GM21786 (cell line): ENCODE results near the gene NFKB1.

Experiments used
- ATAC-seq: cut with Tn5 transposase; IDR thresholded peaks from one replicate; pipeline ENCODE4 v1.9.1; 2021; ENCODE audit not compliant: unreplicated experiment

Gene NFKB1

DNA sequence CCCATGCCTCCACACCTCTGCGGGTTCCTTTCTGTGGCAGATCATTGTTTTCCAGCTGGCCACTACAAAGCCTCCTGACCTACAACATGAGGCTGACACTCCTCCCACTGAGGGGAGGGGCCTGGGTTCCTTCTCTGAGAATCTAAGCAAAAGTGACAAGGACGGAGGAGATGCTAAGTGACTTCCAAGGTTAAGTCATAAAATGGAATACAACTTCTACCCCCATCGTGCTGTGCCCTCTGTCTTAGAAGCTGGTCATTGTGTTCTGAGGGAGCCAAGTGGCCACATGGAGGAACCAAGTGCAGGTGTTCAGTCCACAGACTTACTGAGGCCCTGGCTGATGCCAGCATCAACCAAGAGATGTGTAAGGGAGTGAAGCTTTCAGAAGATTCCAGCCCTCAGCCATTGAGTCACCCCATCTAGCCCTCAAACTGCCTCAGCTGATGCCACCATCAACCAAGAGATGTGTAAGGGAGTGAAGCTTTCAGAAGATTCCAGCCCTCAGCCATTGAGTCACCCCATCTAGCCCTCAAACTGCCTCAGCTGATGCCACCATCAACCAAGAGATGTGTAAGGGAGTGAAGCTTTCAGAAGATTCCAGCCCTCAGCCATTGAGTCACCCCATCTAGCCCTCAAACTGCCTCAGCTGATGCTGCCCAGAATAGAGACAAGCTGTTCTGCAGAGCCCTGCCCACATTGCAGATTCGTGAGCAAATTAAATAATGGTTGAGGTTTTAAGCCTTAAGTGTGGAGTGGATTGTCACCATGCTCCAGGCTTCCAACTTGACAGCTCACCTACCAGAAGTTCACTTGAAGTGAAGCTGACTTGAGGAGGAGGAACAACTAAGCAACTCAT lies 118.8 kb downstream of the NFKB1 start:
- peak; percentile 11 for ATAC-seq

DNA sequence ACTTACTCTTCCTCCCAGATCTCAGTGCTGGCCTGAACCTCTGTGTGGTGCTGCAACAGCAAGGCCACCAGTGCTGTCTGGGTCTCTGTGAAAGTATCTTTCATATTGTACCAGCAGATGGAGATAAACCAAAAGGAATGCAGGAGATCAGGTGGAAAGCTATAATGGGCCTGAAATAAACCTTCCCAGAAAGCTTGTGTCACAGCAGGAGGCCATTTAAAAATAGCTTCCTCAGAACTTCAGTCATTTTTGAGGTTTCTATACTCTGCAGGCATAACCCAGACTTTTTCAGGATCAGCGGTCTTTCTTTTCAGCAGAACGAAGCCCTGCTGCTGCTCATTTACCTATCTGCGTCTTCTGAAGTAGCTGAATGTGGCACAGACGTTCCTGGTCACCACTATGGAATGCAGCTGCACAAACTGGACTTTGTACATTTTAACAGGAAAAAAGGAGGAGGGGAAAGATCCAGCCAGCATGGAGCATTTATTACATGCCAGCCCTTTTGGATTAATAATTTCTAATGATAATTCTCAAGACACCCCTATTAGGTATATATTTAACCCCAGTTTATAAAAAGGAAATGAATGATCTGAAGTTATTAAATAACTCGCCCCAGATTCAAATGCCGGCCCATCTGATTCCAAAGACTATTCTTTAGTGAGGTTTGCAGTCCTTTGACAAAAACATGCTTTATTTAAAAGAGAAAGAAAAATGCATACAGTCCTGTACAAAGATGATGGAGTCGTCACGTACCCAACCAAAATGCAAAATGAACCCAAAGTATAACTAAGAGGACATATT lies 119.7 kb downstream of the NFKB1 start:
- ATAC-seq = peak; percentile 51

DNA sequence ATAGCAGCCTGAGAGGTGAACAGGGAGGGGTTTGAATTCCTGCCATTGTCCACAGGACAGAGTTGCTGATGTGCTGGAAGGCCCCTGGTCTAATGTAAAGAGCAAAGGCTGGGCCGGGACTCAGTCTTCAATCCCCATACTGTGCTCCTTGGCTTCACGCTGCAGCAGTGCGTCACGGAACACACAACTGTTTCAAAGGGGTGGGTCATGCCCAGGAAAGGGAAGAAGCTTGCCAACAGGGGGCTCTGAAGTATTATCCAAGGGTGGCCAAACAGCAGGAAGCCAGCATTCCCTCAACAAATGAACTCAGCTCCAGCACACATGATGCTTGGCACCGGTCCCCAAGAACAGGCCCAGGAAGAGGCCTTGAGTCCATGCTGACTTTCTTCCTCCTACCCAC lies 122.5 kb downstream of the NFKB1 start:
- ATAC-seq = no peak

DNA sequence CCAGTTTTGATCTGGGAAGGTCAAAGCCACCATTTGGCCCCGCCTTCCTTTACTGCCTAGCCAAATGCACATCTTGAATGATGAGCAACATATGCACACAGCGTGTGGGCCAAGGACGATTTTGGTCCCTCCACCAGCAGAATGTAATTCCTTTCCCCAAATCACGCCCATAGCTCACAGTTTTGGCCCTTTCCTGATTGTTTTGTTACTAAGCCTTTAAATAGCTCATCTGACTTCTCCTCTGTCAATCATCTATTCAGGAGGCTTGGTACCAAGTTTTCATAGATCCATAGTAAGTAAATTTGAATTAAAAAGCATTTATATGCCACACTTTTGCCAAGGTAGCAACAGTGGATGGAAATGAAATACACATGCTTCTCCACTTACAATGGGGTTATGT lies 123.3 kb downstream of the NFKB1 start:
- no peak for ATAC-seq

DNA sequence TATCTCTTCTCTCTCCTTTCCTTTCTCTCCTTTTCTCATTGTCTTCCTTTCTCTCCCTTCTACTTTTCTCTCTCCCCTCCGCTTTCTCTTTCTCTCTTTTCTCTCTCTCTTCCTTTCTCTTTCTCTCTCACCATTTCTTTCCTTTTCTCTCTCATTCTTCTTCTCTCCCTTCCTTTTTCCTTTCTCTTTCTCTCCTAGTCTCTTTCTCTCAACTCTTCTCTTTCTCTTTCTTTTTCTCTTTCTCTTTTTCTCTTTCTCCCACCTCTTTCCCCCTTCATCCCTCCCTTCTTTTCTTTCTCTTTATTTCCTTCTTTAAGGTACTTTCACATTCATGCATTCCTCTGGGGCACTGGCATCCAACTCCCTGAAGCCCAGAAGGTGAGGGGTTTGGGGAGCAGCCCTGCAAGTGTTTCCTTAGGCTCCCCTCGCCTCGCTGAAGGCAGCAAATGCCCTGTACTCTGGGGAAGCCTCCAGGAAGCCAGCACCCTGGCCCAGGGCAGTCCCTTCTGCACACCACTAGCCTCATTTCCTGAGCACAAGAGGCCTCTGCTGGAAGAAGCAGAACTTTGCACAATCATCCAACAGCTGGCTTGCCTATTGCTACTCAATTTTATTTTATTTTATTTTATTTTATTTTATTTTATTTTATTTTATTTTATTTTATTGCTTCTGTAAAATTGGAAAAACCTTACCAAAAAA lies 124.2 kb downstream of the NFKB1 start:
- ATAC-seq = peak; percentile 95

DNA sequence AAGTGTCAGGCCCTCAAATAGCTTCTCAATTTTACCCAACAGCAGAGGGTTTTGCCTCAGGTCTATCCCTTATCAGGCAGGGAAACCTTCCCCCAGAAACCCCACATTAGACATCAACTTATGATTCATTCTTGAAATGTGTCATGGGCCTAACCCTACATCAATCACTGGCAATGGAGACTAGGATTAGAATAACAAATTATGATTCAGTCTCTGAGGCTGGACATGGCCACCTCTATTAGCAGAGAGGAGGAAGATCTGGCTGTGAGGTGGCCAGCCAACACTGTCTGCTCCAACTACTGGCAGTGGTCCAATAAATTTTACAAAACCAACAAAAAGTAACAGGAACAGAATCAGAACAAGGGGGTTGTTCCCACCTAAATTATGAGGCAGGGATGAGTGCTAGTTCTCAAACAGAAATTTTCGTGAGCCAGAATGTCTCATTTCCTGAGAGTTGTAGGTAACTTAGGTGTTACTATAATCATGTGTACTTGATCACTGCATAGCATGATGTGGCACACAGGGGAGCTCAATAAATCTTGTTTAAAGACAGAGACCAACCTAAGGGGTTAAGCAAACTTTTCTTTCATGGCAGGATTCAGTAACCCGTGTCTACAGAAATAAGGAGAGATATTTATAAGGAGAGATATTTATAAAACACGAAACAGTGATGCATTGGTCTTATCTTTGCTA lies 126.8 kb downstream of the NFKB1 start:
- ATAC-seq = peak; percentile 29

DNA sequence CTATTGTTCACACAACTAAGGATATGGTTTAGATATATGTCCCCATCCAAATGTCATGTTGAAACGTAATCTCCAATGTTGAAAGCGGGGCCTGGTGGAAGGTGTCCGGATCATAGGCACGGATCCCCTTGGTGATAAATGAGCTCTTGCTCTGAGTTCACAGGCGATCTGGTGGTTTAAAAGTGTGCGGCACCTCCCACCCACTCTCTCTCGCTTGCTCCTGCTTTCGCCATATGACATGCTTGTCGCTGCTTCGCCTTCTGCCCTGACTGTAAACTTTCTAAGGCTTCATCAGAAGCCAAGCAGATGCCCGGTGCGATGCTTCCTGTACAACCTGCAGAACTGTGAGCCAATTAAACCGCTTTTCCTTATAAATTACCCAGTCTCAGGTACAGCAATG lies 128.5 kb downstream of the NFKB1 start:
- no peak for ATAC-seq

DNA sequence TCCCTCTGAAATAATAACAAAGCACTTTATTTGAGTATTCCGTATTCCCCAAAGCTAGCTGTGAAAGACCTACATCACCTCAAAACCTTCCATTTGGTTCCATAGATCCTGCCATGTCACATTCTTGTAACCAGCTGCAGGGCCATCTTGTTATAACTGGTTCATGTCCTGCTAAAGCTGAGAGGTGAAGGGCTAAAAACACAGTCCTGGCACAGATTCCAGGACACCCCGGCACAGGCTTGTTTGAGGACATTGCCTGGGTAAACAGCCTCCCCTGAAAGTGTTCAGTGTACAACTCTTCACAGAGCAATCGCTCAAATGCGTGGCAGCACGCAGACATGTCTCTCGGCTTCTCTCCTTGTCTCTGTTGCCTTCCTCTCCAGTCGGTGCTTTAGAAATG lies 130.5 kb downstream of the NFKB1 start:
- ATAC-seq = no peak

DNA sequence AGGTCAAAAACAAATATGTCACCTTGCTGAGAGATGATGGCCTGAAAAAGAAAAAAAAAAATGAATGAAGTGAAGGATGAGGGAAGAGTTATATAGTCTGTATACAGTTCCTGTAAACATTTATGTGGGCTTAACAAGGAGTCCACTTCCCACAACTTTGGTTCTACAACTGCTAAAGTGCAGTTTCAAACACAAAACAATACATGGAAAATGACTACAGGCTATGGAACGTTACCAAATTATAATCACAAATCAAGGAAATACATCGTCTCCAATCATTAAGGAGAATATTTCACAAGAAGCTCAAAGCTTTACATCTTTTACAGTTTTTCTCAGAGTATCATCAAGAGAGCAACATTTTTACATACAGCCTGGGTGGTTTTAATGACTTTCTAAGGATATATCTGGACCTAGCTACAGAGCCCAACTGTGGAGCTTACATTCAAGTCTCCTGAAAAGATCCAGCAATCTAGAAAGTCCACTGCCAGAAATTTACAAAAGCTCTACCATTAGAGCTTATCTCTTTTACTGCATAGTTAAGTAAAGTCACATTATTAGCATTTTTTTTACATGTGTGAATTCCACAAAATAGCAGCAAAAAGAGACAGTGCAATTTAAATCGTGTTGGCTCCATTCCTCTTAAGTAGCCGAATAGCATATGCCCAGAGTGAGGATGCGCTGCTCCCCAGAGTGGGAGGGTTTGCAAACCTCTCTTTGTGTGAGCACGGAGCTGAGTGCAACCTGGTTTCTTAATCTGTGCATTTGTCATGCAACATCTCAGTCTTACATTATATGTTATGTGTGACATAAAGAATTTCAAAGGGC lies 131.3 kb downstream of the NFKB1 start:
- ATAC-seq = no peak

DNA sequence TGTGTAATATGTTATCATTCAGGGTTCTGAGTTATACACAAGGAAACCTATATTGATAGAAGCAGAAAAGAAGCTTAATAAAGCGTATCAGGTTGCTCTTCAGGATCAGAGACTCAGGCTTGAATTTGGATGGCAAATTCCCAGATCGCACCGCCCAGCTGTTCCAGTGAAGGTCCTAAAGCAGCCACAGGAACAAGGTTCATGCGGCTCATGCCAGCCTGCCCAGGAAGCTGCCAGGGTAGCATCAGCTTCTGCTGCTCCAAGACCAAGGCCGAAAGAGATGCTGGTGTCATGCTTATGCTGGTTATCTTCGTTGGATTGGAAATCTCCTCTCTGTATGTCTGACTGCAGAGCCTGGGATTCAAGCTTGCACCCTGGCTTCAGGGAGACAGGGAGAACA lies 131.9 kb downstream of the NFKB1 start:
- no peak for ATAC-seq

DNA sequence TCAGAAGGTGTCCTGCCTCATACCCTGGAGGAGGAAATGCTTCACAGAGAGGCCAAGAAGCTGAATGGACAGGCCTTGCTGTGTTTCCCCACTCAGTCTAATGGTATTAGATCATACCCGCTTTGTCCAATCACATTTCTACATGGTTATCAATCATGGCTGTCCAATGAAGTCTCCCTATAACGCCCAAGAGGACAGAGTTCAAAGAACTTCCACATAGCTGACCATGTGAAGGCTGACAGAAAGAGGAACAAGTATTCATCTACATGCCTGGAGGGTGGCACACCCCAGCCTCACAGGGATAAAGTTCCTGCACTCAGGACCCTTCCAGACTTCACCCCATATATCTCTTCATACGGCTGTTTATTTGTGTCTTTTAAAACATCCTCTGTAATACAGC lies 136.2 kb downstream of the NFKB1 start:
- no peak for ATAC-seq

DNA sequence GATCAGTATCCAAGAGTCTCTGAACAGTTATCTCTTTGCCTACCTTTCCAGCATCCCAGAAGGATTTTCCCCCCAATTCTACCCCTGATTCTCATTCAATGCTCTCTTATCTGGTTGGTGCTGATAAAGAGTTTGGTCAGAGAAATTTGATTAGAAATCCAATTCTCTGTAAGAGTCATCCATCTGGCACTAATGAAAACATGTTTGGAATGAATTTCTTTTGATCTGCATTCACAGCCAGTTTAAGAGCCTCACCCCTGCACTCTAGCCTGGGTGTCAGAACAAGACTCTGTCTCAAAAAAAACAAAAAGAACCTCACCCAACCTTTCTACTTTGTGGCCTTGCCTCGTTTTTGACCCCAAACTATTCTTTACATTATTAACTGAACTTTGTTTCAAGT lies 137.5 kb downstream of the NFKB1 start:
- ATAC-seq = no peak

DNA sequence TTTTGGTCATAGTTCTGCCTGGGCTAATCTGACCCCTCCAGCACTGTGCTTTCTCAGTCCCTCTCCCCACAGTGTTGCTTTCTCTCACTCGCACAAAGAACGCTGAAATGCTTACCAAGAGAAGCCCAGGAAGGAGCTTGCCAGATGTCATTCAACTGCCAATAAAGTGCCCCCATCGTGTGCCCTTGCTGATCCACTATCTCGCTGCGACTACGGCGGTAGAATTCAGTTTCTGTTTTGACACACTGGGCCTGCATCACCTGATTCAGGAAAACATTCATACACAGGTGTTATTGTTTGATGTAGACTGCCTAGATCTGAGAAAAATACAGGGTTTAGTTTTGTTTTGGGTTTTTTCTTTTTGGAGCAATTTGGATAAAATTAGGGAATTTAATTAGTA lies 138.4 kb downstream of the NFKB1 start:
- ATAC-seq = no peak

DNA sequence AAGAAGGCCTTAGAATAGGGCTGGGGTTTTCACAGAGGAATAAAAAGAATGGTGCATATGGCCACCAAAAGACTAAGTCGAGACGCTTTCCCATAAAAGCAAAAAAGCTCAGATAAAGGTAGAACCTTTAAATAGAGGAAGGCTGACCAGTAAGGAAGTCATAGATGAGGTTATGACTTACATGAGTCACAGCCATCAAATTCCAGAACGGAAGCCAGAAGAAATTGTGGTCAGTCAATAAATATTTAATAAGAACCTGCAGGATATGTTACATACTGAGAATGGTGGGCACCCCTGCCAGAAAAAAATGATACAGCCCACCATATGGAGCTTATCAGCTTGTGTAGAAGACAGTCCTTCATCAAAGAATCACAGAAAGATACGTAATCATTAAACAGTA lies 139.5 kb downstream of the NFKB1 start:
- ATAC-seq = no peak

DNA sequence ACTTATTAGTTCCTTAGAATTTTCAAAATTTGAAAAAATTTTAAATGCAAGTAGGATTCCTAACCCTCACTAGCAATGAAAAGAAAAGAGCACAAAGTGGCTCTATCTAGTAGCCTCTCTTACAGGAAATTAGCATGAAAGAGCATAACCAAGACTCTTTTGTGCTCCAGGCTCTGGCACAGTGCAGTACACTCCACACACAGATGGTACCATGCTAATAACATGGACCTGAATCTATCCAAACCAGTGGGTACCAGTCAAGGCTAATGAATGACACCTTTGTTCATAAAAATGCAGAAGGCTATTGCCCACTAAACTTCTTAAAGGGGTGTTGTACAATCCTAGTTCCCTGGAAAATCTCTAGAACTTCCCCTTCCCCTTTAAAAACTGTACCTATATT lies 140.6 kb downstream of the NFKB1 start:
- ATAC-seq = no peak

DNA sequence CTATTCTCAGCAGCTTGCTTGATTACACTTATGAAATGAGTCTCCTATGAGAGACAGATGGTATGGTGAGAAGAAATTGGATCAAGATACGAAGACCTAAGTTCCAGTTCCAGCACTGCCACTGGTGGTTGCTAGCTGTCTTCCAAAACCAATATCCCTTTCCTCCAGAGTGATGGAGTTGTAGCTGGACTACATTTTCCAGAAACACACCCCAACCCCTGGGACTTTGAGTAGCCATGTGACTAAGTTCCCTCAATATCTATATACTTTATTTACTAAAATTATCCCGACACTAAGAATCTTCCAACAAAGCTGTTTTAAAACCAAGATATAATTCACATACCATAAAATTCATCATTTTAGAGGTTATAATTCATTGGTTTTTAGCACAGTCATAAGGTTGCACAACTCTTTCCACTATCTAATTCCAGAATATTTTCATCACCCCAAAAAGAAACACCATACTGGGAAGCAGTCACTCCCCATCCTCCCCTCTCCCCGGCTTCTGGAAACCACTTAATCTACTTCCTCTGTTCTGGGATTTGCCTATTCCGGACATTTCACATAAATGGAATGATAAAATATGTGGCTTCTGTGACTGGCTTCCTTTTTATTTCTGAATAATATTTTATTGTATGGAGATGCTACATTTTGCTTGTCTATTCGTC lies 141.6 kb downstream of the NFKB1 start:
- ATAC-seq = no peak

DNA sequence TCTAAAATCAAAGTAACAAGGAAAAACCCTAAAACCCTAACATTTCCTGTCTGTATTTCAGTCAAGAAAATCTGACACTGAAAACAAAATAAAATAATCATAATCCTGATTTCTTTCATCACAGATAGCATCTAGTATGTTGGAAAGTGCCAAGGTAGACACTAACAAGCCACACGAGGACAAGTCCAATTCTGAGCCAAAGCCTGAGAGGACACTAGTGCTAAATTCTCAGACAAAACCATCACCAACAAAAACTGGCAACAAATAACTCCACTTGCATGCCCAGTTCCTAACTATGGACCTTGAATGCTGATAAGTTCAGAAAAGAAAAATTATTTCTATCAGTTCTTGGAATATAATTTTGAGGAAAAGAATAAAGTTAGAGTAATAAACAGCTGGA lies 146.0 kb downstream of the NFKB1 start:
- no peak for ATAC-seq

DNA sequence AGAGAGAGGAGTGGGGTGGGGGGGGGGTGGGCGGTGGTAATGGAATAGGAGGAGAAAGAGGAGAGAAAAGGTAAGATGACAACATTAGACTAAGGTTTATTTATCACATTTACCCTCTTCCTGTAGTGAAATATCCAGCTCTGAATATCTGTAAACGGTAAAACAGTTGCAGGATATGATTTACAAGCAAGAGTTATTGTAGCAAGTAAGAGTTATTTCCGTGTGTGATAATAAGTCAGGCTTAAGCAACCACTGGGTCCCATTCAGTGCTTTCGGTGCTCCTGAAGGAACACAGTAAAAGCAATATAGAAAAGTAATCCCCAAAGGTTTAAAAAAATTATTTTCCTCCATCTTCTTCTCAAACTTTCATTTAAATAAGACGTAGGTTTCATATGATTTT lies 156.0 kb downstream of the NFKB1 start:
- no peak for ATAC-seq

DNA sequence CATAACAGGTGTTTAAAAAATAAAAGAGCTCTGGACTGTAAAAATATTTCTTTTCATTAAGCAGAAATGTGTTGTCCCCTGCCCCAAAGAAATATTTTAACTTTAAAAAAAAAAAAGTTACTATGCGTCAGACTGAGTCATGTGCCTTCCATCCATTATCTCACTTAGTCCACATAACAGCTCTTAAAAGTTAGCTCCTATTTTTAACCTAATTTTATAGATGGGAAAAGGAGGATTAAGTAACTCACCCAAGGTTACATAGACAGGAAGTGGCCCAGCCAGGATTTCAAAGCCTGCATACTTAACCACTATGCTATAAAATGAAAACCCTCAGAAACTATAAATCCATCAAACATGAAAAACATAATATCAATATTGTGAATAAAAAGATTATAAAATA lies 161.9 kb downstream of the NFKB1 start:
- ATAC-seq = no peak

DNA sequence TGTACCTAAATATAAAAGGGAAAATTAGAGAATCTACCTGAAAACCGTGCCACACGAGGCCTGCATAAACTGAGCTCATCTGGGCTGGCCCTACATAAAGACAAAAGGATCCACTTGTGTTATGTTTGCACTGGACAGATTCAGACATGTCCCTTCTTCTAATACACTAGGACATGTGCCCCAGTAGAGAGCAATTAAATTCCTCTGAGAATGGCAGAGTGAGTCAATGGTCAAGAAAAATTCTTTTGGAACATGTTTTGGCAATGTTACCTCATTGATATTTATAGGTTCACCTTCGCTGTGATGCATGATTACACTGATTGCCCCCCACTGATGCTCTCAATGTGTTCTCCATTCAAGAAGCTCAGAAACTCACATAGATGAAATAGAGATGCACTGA lies 164.4 kb downstream of the NFKB1 start:
- no peak for ATAC-seq
